Measurements from ENCODE around the gene ESPNL.

The ESPNL gene

DNA sequence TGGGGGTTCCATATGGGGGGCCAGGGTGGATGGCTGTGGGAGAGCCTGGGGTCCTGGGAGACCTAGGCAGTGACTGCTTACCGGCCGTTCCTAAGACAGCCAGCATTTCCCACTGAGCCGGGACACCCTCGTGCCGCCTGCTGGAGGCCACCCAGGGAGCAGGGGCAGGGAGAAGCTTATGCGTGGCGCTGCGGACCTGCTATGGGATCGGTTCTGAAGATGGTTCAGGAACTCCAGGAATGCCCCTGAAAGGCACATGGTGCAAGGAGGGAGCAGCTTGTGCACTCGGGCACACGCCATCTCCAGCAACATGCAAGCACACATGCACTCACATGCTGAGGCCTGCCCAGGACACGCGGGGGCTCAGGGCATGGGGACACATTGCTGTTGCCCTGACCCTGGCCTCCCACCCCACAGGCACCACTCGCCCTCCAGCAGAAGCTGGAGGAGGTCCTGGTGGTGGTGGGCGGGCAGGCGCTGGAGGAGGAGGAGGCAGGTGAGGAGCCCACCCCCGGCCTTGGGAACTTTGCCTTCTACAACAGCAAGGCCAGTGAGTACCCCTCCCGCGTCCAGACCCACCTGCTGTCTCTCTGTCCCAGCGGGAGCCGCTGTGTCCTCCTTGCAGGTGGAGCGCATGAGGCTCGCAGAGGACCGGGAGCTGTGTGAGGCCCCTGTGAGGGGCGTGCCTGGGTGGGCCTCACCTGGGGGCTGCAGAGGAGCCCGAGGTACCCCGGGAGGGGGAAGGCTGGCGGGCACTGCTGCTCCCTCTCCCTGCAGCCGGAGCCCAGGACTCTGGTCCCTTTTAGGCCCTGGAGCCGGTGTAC, 42.5 kb downstream of the ESPNL start:
- peak; percentile 33 for DNase-seq (ENCODE audit: low spot score)

DNA sequence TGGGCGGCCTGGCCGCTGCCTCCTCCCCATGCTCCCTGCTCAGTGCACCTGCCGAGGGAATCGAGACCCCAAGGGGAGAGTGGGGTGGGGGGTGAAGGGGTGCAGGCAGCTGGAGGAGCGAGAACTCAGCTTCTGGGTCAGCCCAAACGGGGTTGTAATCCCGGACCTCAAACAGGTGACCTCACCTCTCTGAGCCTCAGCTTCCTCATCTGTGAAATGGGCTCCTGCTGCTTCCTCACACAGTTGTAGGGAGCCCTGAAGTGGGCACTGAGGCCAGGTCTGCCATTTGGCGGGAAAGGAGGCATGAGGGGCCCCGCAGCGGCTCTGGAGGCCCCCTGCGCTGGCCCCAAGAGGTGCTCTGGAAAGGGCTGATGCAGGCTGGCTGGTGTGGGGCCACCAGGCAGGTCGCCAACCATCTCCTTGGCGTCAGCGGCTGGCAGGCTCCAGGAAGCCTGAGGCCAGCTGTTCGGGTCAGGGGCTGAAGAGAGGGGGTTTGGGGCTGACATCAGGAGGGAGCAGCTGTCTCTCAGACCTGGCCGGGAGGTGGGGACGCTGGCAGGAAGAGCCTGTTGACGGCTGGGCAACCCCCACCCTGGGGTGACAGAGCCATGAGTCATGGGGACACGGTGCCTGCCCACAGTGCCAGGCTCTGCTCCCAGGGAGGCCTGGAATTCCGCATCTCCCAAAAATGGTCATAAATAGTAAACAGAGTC, 43.3 kb downstream of the ESPNL start:
- DNase-seq (ENCODE audit: low spot score): peak; percentile 95

DNA sequence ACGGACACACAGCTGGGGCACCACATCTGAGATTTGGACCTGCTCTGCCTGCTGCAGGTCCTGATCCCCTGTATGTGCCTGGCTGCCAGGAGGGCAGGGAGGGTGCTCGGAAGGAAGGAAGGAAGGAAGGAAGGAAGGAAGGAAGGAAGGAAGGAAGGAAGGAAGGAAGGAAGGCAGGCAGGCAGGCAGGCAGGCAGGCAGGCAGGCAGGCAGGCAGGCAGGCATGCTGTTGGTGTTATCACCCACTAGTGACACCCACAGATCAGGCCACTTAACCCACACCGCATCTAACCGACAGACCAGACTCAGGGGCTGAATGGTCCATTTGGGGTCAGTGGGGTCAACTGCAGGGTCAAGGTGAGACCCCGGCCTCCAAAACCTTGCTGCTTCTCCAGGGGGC, 44.1 kb downstream of the ESPNL start:
- no peak for DNase-seq (ENCODE audit: low spot score)

- DNase-seq (ENCODE audit: low spot score): no peak
Observed at GRCh38 chr2:238145046-238145445, 44.9 kb downstream of the ESPNL start.

GRCh38 chr2:238145851-238146250, 45.7 kb downstream of the ESPNL start:
- DNase-seq (ENCODE audit: low spot score): peak; percentile 70

DNA sequence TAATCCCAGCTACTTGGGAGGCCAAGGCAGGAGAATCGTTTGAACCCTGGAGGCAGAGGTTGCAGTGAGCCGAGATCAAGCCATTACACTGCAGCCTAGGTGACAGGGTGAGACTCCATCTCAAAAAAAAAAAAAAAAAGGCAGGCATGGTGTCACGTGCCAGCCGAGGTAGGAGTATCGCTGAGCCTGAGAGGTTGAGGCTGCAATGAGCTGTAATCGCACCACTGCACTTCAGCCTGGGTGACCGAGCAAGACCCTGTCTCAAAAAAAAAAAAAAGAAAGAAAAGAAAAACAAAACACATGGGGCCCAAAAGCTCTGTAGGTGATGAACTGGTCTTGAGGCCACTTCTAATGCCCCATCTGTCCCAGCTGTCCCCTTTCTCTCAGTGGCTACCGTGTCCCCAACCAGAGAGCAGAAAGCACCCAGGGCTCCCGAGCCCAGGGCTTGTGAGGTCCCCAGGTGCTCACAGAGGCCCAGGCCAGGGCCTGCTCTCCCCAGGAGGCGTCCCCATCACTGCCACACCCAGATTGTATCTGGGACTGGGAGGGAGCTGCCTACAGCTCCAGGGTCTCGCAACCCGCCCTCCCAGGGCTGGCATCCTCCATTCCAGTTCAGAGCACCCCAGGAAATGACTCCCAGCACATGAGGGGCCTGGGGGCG, 46.9 kb downstream of the ESPNL start:
- peak; percentile 47 for DNase-seq (ENCODE audit: low spot score)

DNA sequence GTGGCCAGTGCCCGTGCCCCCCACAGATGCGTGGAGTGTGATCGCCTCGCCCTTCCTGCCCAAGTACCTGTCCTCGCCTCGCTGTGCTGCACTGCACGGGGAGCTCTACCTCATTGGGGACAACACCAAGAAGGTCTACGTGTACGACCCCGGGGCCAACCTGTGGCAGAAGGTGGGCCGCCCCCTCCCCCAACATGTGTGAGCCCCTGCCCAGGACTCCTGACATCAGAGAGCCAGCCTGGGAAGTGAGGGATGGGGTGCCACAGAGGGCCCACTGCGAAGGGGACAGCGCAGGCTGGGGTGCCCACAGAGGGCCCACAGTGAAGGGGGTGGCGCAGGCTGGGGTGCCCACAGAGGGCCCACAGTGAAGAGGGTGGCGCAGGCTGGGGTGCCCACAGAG, 48.8 kb downstream of the ESPNL start:
- DNase-seq (ENCODE audit: low spot score): no peak

DNA sequence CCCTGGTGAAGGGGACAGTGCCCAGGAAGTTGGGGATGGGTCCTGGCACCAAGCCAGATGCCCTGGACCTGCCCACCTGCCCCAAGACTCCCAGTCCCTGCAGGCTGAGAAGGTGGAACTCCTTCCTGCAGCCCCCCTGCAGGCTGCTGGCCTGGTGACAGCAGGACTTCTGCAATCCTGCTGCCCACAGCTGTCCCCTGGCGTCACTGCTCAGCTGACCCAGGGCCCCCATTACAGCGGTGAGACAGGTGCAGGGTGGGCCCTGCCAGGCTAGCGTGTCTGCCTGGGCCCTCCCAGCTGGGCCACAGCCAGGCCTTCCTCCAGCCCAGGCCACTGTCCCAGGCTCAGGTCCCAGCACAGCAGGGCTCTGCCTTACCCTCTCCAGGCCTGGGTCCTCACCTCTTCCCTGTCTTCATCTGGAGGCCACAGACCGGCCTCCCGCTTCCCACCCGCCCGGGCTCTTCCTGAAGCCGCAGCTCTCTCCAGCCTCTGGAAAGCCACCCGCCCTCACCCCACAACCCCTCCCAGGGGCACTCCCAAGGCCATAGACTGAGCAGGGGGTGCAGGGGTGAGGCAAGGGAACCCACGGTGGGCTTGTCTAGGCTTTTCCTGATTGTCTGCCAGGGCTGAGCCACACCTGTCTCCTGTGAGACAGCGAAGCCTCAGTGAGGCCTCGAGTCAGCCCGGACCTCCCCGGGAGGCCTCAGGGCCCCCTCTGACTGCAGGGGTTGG, 49.9 kb downstream of the ESPNL start:
- DNase-seq (ENCODE audit: low spot score): no peak

GRCh38 chr2:238150686-238151085, 50.5 kb downstream of the ESPNL start:
- DNase-seq (ENCODE audit: low spot score): no peak

- no peak for DNase-seq (ENCODE audit: low spot score)
Observed at GRCh38 chr2:238151205-238151604, 51.1 kb downstream of the ESPNL start.

DNA sequence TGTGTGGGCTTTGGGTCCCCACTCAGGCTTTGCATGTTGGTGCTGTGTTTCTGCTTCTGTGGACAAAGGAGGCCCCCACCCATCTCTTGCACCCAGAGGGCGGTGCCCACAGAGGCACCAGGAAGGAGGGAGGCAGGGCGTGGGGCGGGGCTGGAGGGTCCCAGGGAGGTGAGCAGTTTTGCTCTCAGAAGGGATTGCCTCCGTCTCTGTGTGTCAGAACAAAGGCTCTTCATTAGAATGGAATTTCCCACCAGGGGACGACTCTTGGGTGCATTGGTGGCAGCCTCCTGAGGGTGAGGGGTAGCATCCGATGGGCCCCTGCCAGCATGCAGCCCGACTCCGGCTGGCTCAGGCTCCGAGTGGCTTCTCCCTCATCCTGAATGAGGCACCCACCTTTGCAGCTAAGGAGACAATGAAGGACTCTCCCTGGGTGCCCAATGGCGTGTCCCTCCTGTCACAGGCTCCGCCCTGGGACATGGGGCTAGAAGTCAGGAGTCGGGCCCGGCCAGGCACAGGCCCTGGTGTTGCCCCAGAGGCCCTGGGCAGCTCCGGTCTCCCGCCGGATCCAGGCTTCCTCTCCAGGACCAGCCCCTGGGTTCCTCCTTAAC, 51.6 kb downstream of the ESPNL start:
- no peak for DNase-seq (ENCODE audit: low spot score)

GRCh38 chr2:238152771-238153688, 52.9 kb downstream of the ESPNL start:
- DNase-seq (ENCODE audit: low spot score): no peak

DNA sequence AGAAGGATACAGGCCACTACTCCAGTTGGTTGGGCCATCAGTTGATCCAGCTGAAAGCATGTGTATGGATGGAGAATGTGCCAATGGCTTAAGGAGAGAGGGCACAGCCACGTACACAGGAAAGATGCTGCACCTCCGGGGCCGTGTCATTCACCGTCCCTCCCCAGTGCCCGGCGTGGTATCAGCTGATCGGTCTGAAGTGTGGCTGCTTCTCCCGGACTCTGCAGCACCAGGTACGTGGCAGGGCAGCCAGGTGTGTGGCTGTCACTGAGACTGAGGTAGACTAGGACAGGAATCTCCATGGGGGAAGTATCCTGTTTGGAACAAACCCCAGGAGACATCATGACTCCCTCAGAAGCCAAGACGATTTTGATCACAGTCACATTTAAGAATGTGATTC, 54.4 kb downstream of the ESPNL start:
- no peak for DNase-seq (ENCODE audit: low spot score)

DNA sequence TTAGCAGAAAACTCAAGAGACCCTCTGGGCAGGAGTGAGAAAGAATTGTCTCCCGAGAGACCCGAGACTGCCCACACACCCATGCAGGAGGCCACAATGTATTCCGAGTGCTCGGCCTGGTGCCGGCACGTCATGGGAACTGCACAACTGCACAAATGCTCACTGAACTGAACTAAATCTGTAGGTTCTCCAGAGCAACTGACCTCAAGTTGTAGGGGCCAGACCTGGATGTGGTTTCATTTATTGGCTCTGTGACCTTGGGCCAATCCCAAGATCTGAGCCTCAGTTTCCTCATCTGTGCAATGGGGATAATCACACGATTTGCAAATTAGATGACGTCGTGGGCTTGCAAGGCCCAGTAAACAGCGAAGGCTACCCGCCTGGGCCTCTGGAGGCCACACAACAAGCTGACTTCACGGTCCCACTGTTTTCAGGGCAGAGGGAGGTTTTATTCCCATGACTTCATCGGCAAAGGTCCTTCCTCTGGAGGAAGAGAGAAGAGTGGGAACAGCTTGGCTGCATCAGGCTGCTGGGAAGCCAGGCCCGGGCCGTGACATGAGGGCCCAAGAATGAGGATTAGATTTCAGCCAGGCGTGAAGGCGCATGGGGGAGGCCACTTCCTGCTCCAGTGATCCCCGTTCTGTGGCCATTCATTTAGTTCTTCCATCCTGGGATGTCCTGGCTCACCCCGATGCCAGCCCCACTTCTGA, 55.1 kb downstream of the ESPNL start:
- peak; percentile 98 for DNase-seq (ENCODE audit: low spot score)

DNA sequence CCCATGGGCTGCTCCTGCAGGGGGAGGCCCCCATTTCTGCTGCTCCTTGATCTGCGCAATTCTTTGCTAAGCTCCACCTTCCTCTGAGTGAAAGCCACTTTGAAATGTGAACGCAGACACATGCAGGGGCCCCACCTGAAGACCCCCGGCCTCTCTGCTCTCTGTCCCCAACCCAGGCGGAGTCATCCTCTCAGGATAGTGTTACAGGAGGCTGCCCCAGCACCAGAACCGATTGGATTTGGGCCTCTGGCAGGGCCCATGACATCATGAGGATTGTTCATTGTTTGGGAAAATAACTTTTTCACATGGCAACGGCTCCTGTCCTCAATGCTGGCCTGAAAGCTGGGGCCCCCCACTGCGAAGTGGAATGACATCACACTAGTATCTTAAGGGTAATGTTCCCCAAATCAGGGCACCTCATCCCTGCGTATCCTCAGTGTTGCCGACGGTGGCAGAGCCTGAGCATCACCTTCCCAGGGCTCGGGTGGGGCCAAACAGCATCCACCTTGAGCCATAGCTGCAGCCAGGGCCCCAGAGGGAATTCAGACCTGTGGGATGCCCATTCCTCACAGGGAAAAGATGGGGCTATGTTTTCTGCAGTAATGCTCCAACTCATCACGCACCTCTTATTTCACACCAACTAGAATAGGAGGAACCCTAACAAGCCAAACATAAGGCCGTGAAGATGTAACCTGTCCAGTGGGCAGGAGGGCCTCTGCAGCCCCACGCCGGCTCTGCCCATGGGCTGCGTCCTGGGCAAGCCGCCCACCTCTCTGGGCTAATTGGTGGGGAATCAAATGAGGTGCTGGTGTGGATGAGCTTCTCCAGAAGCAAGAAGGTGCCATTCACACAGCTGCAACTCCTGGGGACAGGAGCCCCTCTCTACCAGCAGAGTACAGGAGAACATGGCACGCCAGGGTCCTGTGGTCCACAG, 55.9 kb downstream of the ESPNL start:
- no peak for DNase-seq (ENCODE audit: low spot score)

GRCh38 chr2:238157506-238158017, 57.4 kb downstream of the ESPNL start:
- DNase-seq (ENCODE audit: low spot score): peak; percentile 64

GRCh38 chr2:238158018-238158508, 57.9 kb downstream of the ESPNL start:
- no peak for DNase-seq (ENCODE audit: low spot score)

DNA sequence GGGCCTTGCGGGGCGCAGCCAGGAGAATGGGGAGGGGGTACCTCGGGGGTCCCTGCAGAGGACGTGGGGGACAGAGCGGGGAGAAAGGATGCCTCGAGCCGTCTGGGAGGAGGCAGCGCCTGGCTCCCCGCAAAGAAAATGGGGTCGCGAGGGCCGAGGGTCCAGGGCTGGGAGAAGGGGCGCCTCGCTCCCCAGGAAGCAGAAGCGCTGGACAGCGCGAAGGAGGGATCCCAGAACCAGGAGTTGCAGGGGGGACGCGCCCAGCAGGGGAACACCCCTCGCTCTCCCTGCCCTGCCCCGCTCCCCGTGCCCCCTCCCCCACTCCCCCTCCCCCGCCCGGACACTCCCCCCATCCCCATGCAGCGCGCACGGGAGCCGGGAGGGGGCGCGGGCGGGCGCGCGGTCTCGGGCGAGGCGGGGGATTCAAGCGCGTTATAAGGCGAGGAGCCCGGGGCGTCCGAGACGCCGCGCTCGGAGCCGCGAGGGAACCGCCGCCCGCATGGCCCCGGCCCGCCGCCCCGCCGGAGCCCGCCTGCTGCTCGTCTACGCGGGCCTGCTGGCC, 58.5 kb downstream of the ESPNL start, which contains the start of gene ERFE:
ERFE (plus strand) TSS at position 462 of the 562 bp plus-strand sequence; CDS start at position 500, 38 bp downstream.
- peak; percentile 63 for DNase-seq (ENCODE audit: low spot score)

Data from kidney tubule cell (primary cell).